HG02571 (cell line): ENCODE data around the gene ANP32E.
"Not testable (repeated sequence)": the region's sequence is repeated elsewhere in the genome, so short reads cannot be mapped to it uniquely, and the experiment has no call there.

ENCODE experiments used
- ATAC-seq: cut with Tn5 transposase; IDR thresholded peaks from one replicate; pipeline ENCODE4 v1.9.1; 2021; ENCODE audit warnings: mild to moderate bottlenecking, moderate library complexity; ENCODE audit not compliant: unreplicated experiment

The ANP32E gene

DNA sequence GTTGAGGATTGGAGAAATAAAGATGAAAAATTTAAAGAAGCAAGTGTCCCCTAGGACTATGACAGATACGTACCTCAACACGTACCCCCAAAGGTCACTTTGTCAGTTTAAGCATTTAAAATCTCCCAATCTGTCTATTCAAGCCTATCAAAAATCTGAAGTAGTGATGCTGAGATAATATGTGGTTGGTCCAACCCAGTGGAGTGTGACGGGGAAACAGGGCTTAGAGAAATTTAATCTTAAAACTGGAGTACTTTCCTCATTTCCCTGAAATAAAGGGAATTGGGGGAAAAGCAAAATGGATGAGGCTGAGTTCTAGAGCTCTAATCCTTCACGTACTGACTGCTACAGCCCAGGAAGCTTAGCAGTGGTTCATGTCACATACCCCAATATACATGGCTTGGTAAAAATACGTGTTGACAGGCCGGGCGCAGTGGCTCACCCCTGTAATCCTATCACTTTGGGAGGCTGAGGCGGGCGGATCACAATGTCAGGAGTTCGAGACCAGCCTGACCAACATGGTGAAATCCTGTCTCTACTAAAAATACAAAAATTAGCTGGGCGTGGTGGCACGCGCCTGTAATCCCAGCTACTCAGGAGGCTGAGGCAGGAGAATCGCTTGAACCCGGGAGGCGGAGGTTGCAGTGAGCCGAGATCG, 21.7 kb downstream of the ANP32E start:
- not testable (repeated sequence) for ATAC-seq

DNA sequence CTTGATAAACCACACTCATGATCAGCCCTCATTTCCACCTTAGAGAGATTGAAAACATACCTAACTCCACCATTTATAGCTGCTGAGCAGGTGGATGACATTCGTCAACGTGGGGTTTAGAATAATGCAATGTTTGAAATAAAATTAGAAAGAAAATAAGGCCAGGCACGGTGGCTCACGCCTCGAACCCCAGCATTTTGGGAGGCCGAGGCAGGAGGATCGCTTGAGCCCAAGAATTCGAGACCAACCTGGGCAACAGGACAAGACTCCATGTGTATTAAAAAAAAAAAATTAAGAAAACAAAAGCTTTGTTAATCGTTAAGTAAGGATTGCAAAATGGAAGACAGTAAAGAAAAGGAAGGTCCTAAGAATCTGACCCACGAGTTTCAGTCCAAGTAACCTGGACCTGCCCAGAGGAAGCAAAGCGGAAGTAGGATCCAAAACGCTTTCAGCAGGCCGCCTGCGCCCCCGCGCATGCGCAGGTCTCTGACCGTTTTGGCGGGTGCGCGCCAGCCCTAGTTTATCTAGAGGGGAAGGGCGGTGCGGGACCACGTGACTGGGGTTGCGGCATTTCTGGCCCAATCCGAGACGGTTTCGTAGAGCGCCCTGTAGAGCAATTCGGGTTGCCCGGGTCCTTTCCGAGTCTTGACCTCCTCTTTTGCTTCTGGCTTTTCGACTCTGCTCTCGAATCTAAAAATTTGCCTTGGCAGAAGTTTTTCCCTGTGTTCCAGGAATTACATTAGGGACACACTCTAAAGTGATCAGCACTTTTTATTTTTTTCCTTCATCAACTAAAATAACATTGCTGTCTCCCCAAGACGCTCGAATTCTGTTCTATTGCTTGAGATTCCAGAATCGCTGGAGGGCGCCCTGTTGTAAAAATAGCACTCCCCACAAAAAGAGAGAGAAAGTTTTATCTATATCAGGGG, 22.5 kb downstream of the ANP32E start:
- peak; percentile 92 for ATAC-seq

- ATAC-seq, result no peak
These were observed 23.8 kb downstream of the ANP32E start for GRCh38 chr1:150212070-150212469.

DNA sequence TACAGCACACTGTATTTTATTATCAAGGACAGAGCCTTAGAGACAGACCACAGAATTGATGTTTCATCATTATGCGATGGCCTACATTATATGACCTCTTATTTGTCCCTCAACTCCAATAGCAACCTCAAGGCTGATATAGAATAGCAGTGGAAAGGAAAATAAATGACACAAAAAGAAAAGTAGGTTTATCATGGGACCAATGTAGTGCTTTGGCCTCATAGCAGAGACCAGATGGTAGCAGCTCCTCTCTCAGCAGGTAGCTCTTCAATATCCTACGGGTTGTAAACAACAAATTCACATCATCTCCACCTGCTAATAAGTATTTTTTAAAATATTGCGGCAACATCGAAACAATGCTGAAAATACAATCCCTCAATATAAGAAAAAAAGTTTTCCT, 25.2 kb downstream of the ANP32E start:
- ATAC-seq, result no peak

GRCh38 chr1:150210091-150210490, 25.8 kb downstream of the ANP32E start:
- no peak for ATAC-seq

GRCh38 chr1:150208460-150208859, 27.5 kb downstream of the ANP32E start:
- not testable (repeated sequence) for ATAC-seq

- no peak for ATAC-seq
These were observed 28.5 kb downstream of the ANP32E start for GRCh38 chr1:150207281-150207971.

DNA sequence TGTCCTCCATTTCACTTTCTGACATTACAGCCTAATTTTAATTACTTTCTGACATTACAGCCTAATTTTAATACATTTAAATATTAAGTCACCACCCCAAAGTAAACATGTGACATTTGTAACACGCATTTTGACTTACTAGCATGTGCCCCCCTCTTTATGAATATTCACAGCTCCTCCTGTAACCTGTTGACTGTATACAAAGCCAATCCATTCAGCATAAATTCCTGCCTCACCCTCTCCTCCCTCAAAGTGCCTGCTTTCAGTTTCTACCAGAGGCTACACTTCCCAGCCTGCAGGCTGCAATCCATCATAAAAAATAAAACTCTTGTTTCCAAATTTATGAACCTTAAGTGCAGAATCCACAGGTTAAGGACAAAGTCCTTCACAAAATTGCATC, 39.5 kb downstream of the ANP32E start:
- no peak for ATAC-seq

DNA sequence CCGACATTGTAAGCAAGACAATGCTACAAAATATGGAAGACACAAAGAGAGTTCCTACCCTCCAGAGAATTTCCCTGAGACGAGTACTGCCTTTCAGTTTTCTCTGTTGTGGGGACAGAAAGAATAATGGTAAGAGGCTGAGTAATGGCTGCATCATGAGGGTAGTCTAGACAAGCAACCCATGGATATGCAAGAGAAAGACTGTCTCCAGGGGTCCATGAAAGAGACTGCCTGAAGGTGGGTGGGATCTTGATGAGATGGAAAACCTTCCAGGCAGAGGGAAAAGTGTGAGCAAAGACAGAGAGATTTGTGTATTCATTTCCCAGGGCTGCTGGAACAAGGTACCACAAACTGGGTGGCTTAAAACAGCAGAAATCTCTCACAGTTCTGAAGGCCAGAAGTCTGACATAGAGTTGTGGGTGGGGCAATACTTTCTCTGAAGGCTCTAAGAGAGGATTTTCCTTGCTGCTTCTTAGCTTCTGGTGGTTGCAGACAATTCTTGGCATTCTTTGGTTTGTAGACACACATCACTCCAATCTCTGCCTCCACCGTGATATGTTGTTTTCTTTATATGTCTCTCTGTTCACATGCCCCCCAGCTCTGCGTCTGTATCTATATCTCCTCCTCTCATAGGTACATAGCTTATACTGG, 41.4 kb downstream of the ANP32E start:
- no peak for ATAC-seq

DNA sequence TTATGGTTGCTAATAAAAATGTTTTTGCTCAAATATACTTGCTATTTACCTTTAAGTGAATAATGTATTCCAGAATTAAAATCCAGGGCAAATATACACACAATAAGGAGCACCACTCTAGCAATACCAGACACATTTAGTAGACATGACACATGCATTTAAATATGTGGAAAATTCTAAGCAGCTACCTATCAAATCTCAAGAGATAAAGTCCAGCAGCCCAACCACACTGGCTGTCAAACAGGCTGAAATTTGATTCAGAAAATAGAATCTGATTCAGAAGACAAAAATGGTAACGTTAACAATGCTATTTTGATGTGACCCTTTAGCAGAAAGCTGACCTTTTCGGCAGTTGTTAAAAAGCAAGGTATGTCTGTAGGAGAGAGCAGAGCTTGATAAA, 43.9 kb downstream of the ANP32E start:
- no peak for ATAC-seq

DNA sequence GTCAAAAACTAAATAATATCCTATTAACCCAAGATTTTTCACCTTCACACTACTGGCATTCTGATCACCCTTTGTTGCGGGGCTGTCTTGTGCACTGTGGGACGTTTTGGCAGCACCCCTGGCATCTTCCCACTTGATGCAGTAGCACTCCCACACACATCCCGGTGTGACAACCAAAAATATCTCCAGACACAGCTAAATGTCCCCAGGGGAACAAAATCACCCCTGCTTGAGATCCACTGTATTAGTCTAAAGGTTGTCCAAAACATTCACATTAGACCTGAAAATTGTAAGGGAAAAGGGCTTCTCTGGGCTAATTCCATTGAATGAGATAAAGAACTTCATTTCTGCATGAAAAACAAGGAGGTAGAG, 48.4 kb downstream of the ANP32E start:
- no peak for ATAC-seq

- ATAC-seq, result no peak
These were observed 48.9 kb downstream of the ANP32E start for GRCh38 chr1:150186789-150187559.

DNA sequence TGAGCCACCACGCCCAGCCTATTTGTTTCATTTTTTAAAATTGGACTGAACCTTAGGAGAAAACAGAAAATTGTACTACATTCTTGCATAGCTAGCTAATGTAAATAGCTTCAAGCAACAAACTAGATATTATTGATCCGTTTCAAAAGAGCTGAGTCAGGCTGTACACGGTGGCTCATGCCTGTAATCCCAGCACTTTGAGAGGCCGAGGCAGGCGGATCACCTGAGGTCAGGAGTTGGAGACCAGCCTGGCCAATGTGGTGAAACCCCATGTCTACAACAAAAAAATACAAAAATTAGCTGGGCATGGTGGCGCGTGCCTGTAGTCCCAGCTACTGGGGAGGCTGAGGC, 49.5 kb downstream of the ANP32E start:
- ATAC-seq, result not testable (repeated sequence)

- ATAC-seq, result no peak
These were observed 50.4 kb downstream of the ANP32E start for GRCh38 chr1:150185481-150185880.

DNA sequence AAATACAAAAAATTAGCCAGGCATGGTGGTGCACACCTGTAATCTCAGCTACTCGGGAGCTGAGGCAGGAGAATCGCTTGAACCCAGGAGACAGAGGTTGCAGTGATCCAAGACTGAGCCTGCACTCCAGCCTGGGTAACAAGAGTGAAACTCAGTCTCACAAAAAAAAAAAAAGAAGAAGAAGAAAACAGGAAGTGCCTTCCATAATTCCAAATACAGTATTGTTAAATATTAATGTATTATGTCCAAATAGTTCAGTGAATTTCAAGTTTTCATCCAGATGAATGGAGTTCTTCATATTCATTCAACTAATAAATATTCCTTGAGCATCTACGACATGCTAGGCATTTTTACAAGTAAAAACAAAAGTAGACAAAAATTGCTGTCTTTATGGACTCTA, 52.9 kb downstream of the ANP32E start:
- no peak for ATAC-seq

DNA sequence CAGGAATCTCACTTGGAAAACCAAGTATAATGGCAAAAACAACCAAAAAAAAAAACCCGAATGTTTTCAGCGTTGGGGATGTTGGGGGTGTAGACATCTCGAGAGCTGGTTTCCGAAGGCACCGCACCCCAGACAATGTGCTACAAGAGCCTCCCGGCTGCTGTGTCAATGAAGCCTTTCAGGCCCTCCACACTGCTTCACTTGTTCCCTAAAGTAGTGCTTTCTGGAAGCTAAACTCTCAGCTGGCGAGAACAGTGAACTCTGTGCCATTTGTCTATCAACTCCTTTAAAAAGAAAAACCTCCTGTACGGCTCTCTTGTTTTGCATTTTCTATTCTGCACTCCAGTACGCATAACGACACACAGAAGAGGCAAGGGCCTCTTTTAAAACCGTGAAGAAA, 53.7 kb downstream of the ANP32E start:
- no peak for ATAC-seq

GRCh38 chr1:150180474-150180873, 55.4 kb downstream of the ANP32E start:
- ATAC-seq, result no peak

DNA sequence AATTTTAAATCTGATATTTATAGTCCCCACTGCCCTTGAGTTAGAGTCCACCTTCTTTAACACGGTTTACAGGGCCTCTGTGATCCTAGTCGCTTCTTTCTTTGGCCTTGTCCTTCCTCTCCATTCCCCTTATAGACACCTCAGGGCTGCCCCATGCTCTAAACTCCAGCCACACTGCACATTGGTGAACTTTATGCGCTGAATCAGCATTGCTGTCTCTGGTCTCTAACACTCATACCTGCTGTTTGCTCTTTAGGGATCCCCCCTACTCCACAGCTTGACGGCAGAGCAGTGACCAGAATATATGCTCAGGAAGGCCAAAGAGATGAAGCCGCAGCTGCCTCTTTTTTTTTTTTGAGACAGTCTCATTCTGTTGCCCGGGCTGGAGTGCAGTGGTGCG, 56.0 kb downstream of the ANP32E start:
- ATAC-seq, result no peak

DNA sequence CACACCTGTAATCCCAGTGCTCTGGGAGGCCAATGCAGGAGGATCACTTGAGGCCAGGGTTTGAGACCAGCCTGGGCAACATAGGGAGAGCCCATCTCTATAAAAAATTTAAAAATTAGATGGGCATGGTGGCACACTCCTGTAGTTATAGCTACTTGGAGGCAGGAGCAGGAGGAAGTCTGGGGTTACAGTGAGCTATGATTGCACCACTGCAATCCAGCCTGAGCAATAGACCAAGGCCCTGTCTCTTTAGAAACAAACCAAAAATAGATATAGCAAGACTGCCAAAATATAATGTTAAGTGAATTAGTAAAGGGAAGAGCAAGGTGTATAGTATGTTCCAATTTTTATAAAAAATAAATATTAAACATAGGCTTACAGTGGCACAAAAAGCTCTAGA, 57.4 kb downstream of the ANP32E start:
- no peak for ATAC-seq

GRCh38 chr1:150176593-150176992, 59.3 kb downstream of the ANP32E start:
- no peak for ATAC-seq
